Hepatocyte (in vitro differentiated cells): ENCODE measurements around the gene LINGO3.

Experiments used
- EZH2 ChIP-seq: fragments of 200-600 bp; sonication (generic); IDR thresholded peaks from 2 replicates; pipeline ENCODE4 v1.6.1; 2016; ENCODE audit warnings: antibody characterized with exemption, mild to moderate bottlenecking, borderline replicate concordance
- EZH2phosphoT487 ChIP-seq: fragments of 200-600 bp; sonication (generic); IDR thresholded peaks from one replicate; pipeline ENCODE4 v1.6.1; 2018; ENCODE audit warnings: antibody characterized with exemption, mild to moderate bottlenecking, low read depth, moderate library complexity; ENCODE audit not compliant: unreplicated experiment, severe bottlenecking
- TF ChIP-seq, protein P1 (sequence below): fragments of 200-600 bp; sonication (generic); IDR thresholded peaks from 2 replicates; pipeline ENCODE4 v1.5.1; 2016; ENCODE audit warnings: antibody characterized with exemption, mild to moderate bottlenecking; ENCODE audit not compliant: poor library complexity

DNA sequence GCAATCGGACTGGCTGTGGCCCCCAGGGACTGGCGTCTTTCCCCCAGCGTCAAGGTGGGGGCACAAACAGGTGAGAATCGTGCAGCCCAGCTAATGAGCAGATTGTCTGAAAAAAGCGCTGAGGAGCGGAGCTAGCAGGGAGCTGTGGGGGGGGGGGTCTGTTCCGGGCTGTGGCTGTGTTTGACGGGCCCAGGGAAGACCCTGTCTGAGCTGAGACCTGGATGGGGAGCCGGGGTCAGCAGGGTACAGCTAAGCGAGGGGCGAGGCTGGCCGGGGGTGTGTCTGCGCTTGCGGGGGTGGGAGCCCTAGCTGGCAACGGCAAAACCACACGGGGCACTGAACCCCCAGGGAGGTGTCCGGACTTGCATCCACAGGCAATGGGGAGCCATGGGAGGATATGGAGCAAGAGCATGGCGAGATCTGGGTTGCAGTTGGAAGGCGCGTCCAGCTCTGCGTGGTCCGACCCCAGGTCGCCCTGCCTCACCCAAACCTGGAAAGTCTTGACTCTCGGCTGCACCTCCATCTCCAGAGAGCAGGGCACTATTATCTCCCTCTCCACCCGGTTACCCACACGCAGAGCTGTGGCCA is 4.6 kb downstream of the LINGO3 start:
- no peak for TF ChIP-seq EZH2
- no peak for TF ChIP-seq EZH2phosphoT487
- TF ChIP-seq, protein P1, sequence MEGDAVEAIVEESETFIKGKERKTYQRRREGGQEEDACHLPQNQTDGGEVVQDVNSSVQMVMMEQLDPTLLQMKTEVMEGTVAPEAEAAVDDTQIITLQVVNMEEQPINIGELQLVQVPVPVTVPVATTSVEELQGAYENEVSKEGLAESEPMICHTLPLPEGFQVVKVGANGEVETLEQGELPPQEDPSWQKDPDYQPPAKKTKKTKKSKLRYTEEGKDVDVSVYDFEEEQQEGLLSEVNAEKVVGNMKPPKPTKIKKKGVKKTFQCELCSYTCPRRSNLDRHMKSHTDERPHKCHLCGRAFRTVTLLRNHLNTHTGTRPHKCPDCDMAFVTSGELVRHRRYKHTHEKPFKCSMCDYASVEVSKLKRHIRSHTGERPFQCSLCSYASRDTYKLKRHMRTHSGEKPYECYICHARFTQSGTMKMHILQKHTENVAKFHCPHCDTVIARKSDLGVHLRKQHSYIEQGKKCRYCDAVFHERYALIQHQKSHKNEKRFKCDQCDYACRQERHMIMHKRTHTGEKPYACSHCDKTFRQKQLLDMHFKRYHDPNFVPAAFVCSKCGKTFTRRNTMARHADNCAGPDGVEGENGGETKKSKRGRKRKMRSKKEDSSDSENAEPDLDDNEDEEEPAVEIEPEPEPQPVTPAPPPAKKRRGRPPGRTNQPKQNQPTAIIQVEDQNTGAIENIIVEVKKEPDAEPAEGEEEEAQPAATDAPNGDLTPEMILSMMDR: no peak
